Lower leg skin (tissue), 4 donors: ENCODE data around the gene NTM. TPM values are rescaled to one million over a fixed set of nuclear protein-coding genes. Genes with fewer than 3 reads are reported as not detected.

Experiments used
- DNase-seq, 2 donors: peaks; one replicate each; pipeline ENCODE4 v3.0.0-alpha.2; 2019; ENCODE audit warnings: low spot score in 2 of 2
- H3K4me3 ChIP-seq: fragments of 200-600 bp; sonication (generic); 2 replicates; pipeline ENCODE4 v1.5.1; 2017; ENCODE audit warnings: mild to moderate bottlenecking, low read depth; ENCODE audit not compliant: poor library complexity, severe bottlenecking
- POLR2A ChIP-seq, 2 donors: fragments of 450-650 bp; IDR thresholded peaks; one replicate each; pipeline ENCODE4 v1.6.1; 2016 to 2017; ENCODE audit warnings: antibody characterized with exemption in 2 of 2, mild to moderate bottlenecking in 1 of 2, moderate library complexity in 1 of 2
- WGBS, 2 donors: methylation state at CpG; one replicate each; pipeline ENCODE4 v1.1.5; 2018; 5-methylcytosine and 5-hydroxymethylcytosine counted together
- intact Hi-C: fragments of 100-400 bp; cut with DNase I; formaldehyde crosslinking; loops from one replicate; pipeline ENCODE4 v1.15.0; 2023; ENCODE audit warnings: low total_unique reads
- total RNA-seq, 4 donors: library from RNA; depleted of rRNA; stranded (reverse); fragments of >200 nt; gene quantifications; one replicate each; pipeline ENCODE4 v1.1.0, GENCODE V29; 2016
- TF ChIP-seq, protein P1 (sequence below), 3 donors: fragments of 450-650 bp; IDR thresholded peaks; one replicate each; pipeline ENCODE4 v1.5.1; 2016; ENCODE audit warnings: antibody characterized with exemption in 3 of 3, mild to moderate bottlenecking in 3 of 3, moderate library complexity in 2 of 3

Gene NTM
- total RNA-seq, 4 donors from 2014 or later: 2.8 to 5.7 (median 4.9) TPM

DNA sequence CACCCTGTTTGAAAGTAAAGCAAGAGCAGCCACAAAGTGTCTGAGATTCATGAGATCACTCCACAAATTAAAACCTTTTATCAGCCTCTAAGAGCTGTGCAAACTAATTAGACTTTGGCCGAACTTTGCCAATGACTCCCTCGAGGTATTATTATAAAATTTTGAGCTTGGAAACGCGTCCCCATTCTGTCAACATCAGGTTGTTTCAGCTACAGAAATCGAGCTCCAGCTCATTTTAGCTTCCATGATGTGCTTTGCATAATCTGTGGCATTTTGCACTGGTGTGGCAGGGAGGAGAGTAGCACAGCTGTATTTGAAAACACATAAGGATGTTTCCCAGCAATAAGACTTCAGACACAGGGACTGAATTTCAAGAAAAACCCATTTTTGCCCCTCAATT, 872.2 kb downstream of the NTM start:
- WGBS, 2 donors: 39 to 49% methylated on average over 5 of the region's 5 CpGs
- intact Hi-C loops: no loop called here
- no peak for DNase-seq
- no peak for TF ChIP-seq POLR2A (IDR thresholded peaks at IDR 0.05)
- TF ChIP-seq, protein P1, sequence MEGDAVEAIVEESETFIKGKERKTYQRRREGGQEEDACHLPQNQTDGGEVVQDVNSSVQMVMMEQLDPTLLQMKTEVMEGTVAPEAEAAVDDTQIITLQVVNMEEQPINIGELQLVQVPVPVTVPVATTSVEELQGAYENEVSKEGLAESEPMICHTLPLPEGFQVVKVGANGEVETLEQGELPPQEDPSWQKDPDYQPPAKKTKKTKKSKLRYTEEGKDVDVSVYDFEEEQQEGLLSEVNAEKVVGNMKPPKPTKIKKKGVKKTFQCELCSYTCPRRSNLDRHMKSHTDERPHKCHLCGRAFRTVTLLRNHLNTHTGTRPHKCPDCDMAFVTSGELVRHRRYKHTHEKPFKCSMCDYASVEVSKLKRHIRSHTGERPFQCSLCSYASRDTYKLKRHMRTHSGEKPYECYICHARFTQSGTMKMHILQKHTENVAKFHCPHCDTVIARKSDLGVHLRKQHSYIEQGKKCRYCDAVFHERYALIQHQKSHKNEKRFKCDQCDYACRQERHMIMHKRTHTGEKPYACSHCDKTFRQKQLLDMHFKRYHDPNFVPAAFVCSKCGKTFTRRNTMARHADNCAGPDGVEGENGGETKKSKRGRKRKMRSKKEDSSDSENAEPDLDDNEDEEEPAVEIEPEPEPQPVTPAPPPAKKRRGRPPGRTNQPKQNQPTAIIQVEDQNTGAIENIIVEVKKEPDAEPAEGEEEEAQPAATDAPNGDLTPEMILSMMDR (IDR thresholded peaks at IDR 0.05): no peak
- H3K4me3 ChIP-seq: no peak overlapping the region

DNA sequence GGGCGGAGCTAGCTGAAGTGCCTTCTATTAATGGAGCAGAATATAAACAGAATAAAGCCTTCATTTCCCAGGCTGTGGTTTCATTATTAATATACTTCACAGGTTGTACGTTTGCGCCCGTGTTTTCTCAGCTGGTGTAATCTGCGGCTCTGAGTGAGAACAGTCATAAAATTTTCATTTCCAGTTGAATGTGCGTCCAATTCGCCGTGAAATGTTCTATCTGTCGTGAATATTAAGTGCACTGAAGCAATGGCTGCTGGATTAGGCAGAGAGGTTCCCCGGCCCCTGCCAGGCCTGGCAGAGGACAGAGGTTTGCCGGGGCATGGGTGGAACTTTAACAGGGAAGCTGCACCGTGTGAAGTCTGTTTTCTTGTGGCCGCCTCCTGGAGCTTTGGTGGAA, 874.4 kb downstream of the NTM start:
- intact Hi-C loops: no loop called here
- no peak overlapping the region for H3K4me3 ChIP-seq
- DNase-seq: no peak
- WGBS, 2 donors: 89 to 91% methylated on average over 13 of the region's 13 CpGs
- TF ChIP-seq, protein P1 (IDR thresholded peaks at IDR 0.05): no peak
- no peak for TF ChIP-seq POLR2A (IDR thresholded peaks at IDR 0.05)

DNA sequence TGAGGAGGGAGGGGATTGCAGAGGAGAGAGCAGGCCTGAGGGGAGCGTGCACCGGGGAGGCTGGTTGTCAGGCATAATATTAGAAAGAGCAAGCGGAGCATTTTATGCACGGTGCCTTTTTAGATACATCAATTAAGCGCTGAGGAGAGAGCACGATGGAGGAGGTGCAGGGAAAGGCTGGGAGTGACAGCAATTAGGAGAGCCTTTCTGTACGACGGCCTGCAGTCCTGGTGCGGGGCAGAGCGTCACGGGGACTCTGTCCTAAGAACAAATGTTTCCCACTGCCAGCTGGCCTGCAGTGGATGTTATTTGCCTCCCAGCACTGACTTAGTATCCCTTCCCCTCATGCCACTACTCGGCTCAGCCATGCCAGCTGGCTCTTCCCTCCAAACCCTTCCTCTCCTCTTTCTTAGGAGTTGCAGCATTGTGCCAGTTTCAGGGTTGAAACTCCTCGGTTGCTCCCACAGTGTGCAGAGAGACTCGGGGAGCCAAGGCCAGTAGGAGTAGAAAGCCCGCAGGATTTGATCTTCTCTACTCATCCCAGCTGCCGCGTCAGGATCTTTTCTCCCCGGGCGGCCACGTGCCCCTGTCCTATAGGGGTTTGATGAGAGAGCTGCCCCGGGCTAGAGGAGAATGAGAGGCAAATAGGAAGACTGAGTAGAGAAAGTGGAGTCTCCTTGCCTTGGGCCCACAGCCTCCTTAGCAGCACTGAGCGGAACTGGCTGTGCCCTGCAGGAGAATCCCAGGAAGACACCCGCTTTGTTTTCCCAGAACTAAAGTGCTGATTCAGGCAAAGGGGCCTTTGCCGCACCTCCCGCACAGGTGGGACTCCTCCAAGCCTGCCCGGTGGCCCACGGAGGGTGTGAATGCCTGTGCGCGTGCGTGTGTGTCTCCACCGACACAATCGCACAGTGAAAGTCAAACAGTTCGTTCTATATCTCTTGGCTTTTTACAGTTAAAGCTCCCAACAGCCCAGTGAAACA, 875.3 kb downstream of the NTM start:
- WGBS, 2 donors: 64 to 68% methylated on average over 33 of the region's 33 CpGs
- TF ChIP-seq, protein P1 (IDR thresholded peaks at IDR 0.05): no peak
- TF ChIP-seq POLR2A (IDR thresholded peaks at IDR 0.05): no peak
- no peak overlapping the region for H3K4me3 ChIP-seq
- intact Hi-C loops: no loop called here
- DNase-seq: no peak

DNA sequence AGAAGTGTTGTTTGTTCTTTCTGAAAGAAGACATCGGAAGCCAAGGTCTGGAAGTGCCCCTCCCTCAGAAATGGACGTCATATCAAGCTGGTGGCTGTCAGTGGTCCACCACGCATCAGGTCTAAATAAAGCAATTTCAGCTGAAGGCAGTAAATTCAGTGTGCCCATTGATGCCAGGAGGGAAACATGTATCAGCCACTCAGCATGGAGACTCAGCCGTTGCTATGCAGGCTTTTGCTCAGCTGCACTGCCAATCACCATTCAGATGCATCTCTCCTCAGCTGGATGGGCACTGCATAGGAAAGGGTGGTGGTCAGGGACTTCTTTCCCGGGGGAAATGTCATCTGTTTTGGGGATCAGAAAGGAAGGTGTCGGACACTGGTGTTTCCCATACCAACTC, 878.2 kb downstream of the NTM start:
- intact Hi-C loops: no loop called here
- DNase-seq: no peak
- 66 to 67% methylated on average over 6 of the region's 6 CpGs for WGBS, 2 donors
- H3K4me3 ChIP-seq: no peak overlapping the region
- TF ChIP-seq POLR2A (IDR thresholded peaks at IDR 0.05): no peak
- TF ChIP-seq, protein P1 (IDR thresholded peaks at IDR 0.05): no peak

DNA sequence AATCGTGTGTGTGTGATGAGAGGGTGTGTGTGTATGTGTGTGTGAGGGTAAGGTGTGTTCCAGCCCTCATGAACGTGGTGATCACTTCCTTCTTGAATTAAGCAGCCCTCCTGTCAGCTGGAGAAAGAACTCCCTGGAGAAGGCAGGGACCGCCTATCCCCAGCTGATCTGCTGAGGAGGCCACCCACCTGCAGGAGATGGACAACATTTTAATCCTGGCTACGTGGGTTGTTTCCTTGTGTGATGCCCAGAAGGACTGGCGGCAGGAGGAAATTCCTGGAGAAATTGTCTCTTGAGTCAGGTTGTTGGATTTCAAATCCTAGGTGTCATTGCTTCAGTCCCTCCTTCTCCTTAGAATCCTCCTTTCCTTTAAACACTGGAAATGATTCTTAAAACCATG, 878.8 kb downstream of the NTM start:
- intact Hi-C loops: no loop called here
- H3K4me3 ChIP-seq: no peak overlapping the region
- no peak for TF ChIP-seq POLR2A (IDR thresholded peaks at IDR 0.05)
- 69% methylated on average over 5 of the region's 5 CpGs for WGBS, 2 donors
- no peak for DNase-seq

DNA sequence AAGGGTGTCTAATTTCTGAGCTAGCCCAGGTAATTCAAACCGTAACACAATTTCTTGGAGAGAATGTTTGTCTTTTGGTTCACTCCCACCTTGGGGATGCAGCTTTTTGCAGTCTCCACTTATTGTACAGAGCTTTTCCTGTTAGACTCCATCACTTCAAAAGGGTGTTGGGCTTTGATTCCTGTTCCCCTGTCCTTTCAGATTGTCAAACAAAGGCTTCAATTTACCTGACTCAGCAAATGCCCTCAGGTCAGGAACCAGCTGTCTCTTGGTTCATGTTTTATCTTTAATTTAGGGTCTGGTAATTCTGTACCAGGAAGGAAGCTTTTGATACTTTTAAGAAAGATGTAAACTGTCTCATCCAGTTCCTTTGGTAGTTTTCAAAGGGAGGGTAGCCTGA, 880.6 kb downstream of the NTM start:
- no peak overlapping the region for H3K4me3 ChIP-seq
- TF ChIP-seq, protein P1 (IDR thresholded peaks at IDR 0.05): no peak
- TF ChIP-seq POLR2A (IDR thresholded peaks at IDR 0.05): no peak
- DNase-seq: no peak
- intact Hi-C loops: no loop called here
- 57 to 78% methylated on average over 1 of the region's 1 CpG for WGBS, 2 donors
